NCI-H748 (cell line): ENCODE measurements around the gene IRAK1.

Source experiments
- DNase-seq: peaks from one replicate; lab custom pipeline; 2025; ENCODE audit not compliant: unreplicated experiment; lab: John Stamatoyannopoulos, UW

The IRAK1 gene

DNA sequence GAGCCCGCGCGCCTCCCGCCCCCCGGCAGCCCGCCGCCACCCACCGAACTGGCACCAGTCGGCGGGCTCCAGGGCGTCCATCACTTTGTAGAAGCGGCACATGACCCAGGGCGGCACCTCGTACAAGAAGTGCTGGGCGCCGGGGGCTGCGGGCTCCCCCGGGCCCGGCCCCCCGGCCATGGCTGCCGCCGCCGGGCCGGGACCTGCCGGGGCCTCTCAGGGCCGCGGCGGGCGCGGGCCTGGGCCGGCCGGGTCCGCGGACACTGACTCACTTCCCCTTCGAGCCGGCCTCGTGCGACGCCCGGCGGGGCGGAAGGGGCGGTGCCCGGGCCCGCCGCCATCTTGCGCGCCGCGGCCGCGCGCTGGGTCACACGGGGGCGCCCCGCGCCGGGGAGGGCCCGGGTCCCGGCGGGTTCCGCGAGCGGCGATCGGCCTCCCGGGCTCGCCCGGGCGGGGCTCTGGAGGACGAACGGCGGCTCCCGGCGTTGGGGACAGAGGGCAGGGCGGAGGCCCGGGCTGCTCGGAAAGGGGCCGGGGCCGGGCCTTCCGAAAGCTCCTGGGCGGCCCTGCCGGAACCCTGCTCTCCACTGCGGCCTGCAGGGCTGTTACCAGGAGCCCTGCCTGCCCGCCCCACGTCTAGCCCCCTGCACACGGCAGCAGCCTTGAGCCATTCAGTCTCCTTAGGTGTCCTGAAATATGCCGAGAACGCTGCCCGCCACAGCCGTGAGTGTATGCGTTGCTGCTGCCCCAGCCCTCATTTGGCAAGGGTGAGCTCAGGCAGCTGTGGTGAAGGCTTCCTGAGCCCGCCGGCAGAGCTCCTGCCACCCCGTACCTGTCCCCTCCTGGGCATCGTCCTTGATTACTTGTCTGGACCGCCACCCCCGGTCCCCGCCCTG is at the start of gene IRAK1:
Gene IRAK1, minus strand, starts transcription at position 270 of the 896 bp plus-strand sequence. Its CDS starts 90 bp downstream, at position 180.
- peak; percentile 61 for DNase-seq

DNA sequence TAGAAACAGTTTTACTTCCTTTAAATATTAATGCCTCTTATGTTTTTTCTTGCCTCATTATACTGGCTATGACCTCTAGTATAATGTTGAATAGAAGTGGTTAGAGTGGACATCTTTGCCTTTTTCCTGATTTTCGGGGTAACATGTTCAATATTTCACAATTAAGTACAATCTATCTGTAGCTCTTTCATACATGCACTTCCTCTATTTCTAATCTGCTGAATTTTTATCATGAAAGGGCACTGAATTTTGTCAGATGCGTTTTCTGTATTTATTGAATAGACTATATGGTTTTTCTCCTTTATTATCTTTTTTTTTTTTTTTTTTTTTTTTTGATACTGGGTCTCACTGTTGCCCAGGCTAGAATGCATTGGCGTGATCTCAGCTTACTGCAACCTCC is 48.9 kb upstream of the IRAK1 start:
- no peak for DNase-seq

DNA sequence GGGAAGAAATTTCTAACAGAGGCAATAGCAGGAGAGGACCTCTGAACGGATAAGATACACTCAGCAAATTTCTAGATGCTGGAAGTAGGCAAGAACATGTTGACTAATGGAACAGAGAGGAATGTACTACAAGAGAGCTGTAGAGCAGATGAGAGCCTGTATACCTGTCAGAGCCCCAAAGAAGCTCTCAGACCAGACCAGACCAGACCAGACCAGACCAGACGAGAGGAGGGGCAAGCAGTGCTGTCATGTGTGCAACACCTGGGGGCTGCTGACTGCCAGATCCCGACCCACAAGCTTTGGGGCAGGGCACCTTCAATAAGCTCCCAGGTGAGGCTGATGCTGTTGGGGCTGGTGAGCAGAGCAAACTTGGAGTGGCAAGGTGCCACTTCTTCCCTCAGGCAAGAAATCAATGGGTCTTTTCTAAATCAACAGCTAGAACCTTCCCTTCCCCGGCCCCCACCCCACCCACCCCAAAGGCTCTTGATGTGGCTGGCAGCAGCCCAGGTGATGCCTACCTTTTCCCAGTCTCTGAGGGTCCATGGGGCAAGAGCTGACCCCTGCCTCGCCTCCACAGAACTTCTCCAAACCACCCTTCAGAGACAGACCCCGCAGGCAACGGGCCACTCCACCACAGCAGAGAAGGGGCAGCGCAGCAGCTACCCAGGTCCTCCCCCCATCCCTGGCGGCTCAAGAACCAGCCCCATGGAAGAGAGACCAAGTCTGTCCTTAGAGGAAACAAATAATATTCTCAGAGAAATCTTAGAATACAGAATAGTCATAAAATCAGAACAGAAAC is 45.1 kb upstream of the IRAK1 start:
- no peak for DNase-seq

DNA sequence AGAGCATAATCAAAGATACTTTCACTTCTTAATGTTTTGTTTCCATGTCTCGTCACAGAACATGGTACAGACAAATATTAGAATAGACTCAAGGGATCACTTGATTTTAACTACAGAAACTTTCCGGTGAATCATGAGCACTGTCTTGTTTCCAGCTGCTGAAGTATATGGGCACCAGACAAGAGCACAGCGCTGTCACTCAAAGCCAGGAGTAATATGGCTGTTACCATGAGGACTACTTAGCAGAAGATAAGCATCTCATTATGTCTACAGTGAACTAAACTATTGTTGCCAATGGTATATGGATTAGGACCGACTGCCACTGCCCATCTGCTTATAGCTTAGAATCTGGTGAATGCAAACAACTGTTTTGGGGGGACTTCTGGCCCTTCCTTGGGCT is 43.5 kb upstream of the IRAK1 start:
- no peak for DNase-seq

DNA sequence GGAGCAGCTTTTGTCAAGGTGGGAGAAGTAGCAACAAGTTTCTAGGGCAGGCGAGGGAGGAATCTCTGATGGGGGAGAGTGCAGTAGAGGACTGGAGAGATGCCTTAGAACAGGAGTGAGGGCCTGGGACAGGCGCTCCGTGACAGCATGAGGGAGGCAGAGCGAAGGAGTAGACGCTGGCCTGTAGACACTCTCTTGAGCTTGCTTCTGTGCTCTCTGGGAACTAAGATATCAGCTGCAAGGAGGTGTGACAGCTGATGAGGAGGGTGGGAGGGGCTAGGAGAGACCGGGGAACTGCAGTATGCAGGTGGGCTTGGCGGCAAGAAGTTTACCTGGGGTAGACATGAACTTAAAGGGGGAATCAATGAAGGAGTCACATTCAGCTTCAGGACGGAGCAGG is 42.1 kb upstream of the IRAK1 start:
- no peak for DNase-seq

DNA sequence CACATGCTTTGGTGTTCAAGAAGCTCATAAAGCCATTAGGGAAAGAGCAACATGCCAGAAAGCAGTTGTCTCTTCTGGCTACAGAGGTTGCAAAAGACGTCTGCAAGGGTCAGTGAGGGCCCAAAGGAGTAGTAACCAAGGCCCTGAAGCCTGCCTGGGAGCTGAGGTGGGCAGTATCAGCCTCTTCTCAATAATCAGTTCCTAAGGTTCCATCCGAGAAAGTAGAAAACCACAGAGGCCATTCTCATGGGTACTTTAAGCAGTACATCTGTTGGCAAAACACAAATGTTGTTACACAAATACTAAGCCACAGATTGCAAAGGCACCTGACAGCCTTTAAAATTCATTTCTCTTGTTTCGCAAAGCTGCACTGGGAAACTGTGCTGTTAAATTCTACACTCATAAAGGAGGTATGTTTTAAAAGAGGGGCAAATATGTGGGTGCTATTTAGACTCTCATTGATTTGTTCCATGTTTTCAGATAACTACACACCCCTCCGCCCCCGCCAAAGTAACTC is 40.1 kb upstream of the IRAK1 start:
- no peak for DNase-seq

DNA sequence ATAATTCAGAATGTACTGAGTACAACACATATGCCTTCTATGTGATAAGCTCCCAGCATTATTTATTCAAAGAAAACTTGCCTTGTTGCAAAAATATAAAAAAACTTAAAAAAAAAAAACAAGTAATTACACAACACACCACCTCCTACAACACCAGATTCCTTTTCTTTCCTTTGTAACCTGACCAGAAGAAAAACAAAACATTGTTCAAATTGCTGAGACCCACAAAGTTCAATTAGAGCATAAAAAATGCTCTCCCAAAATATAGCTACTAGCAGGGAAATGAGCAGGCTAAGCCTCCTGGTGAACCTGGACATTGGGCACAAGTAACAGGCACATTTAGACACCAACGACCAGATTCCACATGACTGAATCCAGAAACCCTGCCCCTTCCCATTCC is 39.5 kb upstream of the IRAK1 start:
- DNase-seq, result no peak

DNA sequence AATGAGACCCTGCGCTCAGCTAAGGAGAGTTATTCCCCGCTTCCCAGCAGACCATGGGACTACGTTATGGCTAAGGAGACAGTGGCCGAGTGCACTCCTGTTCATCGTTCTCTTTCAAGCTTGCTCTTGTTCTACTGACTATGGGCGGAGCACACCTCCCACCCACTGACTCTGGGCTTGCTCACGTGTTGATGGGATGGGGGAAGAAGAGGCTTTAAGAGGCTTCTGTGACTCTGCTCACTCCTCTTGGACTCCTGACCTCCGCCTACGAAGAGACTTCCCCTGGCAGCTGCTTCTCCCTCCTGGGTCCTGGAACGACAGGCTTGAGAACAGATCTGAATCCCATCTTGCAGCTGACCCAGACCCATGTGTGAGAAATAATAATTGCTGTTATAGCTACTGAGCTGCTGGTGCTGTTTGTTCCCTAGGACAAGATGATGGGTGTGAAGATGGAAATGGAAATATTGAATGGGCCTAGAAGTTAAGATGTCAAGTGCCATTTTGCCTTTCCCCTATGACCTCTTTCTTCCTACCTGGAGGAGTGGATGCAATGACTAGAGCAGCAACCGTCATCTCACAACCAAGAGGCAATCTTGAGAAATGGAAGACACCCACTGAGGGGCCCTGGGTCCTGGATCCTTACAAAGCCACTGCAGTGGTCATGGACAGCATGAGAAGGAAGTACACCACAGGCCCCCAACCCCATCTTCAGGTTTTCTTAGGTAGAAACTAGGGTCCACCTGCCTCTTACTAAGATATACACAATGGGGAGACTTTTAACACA is 38.7 kb upstream of the IRAK1 start:
- DNase-seq, result no peak

DNA sequence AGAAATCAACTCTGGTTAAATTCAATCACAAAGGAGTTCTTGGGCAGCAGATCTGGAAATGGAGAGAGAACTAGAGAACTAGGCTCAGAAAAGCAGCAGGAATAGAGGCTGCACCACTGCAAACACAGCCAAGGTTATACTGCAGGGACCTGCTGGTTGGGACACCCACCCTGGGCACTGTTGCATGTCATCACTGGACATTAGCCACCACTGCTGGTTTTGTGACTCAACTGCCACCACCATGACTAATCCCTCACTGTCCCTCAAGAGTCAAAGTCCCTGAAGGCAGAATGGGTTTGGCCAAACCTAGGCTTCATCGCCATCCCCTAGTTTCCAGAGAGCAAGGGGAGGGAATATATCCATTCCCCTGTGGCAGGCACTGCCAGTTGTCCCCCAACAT is 38.1 kb upstream of the IRAK1 start:
- no peak for DNase-seq

DNA sequence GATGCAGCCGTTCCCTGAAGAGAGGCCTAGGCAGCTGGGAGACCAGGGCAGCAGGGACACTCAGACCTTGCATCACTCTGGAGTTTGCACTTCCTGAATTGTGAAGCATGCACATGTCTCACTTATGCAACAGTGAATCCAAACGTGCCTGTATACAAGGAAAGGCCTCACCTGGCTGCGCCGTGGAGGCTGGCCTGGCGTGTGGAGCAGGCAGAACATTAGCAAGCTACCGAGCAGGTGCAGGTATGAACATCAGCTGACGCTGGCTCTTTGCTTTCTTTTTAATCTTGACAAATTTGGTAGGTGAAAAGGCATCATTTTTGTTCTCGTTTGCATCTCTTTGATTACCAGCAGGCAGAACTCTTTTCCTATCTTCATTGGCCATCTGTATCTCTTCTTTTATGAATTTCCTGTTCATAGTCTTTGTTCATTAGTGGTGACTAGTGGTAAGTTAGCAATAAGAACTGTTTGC is 37.1 kb upstream of the IRAK1 start:
- no peak for DNase-seq

DNA sequence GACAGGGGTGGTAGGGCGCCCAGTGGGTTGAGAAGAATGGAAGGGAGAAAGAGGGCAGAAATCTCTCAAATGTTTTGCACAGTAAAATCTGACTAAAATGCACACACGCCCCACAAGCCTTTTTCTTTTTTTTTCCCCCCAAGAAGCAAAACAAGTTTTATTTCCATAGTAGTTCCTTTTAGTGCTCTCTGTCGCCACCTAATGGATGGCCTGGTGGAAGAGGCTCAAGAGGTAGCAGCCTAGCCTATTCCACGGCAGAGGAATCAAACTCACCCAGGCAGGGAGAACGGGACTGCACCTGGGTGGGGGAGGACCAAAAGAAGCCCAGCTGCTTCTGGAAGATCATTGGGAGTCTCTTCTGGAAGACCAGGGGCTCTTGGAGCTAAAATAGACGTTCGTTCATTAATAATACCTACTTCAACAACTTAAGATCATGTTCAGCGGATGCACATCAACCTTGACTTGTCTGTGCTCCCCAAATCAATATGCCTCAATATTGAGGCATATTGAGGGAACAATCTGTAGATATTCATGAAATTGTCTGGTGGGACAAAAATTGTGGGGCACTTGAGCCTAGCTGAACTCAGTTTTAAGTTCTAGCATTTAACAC is 31.6 kb upstream of the IRAK1 start:
- DNase-seq, result peak; percentile 40

DNA sequence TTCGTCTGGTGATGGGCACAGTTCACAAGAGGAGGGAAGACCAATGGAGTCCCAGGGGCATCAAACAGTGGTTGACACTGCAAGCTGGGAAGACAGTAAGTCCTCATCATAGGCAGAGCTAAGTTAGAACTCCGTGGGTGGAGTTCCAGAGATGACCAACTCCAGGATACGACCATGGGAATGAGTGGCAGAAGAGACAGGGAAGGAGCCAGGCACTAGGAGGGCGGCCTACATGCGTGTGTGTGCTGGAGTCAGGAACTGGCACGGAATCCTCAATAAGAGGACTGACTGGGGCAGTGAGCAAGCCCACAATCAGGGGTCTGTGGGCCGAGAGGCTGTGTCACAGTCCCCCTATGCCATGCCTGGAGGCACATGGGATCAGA is 30.4 kb upstream of the IRAK1 start:
- no peak for DNase-seq

DNA sequence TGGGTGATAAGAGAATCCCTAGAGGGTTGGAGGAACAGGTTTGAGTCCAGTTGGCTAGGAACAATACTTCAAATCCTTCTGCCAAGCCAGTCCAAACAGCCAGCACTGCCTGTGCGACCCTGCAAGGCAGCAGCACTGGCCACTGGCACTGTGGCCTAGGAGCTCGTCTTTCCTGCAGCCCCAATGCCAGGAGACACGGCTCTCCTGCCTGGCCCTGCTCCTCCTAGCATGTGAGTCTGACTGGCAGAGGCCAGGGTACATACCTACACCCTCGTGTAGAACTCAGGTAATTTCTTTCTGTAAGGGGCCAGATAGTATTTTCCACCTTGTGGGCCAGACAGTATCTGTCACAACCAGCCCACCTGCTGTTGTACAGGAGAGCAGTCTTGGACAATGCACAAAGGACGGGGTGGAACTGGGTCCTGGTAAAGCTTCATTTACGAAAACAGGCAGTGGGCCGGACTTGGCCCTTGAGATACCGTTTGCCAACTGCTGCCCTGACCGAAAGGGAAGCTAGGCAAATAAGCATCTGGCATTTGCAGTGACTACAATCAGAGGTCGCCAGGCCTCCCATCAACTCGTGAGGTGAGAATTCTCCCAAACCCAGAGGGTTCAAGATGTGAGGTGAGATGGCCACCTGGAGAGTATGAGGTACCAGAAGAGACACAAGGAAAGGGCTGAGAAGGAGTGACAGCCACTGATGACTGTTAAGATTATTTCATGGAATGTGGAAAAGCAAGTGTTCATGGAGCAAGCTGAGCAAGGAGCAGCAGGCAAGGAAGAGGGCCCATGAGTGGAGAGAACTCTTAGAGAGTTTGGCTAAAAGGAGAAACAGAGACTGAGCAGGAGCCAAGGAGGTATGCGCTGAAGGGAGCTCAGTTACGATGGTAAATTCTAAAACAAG is 29.8 kb upstream of the IRAK1 start:
- DNase-seq, result no peak

DNA sequence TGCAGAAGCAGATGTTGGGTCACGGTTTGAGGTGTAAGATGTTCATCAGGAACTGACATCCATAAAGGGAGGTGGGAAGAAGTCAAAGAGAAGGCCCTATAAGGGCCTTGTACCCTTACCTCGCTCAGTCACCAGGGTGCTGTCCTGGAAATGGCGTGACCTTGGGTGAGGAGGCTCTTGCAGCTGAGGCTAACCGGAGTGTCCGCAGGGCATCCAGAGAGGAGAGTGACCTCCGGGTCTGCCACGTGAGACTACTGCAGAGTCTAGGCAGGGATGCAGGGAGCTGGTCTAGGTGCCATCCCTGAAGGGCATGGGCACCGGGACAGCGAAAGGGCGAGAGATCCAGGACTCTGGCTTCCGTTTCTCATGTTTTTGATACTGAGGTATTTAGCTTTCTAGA is 28.7 kb upstream of the IRAK1 start:
- DNase-seq, result no peak

DNA sequence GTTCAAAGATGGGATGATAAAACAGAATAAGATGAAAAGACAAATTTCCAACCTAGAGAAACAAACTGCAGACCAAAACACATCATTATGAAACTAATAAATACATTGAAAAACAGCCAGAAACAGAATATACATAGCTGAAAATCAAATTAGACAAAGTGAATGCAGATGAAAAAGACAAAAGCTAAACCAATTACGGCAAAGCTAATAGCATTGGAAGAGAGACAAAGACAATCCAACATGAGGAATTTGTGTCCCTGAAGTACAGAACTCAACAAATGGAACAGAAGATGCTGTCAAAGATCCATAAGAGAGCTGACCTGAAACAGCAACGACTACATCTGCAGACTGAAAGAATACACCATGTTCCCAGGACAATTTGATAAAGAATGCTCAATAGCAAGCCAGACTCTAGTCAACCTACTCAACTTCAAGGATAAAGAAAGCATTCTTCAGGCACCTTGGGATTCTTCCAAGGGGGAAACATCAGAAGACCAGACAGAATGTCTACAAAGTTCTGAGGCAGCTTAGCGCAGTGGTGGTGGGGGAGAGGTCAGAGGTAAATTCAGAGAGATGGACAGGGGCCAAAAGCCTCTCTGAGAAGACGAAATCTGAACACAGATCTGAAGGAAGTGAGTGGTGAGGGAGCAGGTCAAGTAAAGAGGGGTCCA is 27.4 kb upstream of the IRAK1 start:
- no peak for DNase-seq

DNA sequence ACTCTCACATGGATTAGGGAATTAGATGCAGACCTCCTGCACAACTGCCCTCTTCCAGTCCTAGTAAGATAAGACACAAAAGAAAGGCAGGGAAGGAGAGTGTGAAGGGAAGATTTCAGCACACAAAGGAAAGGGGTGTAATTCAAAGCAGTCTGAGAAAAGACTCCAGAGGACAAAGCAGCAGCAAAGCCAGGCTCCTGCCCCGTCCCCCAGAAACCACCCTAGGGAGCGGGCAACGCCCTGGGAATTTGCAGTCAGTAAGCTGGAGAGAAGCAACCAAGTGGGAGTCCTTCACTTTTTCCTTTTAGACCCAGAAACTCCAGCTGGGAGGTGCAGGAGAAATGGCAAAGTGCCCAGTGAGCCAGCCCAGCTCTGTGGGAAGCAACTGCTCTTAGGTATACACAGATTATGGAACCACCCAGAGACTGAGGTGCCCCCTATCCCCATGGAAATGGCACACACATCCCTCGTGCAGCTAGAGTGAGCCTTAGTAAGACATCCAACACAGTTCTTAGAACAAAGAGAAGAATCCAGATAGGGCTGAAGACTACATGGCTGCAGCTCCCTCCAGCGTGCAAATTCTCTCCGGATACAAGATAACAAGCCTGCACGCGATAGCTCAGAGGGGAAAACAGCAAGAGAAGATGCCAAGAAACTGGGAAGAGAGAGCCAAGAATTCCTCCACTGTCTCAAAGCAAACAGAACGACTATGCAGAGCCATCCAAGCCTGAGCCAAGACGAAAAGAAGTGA is 26.5 kb upstream of the IRAK1 start:
- no peak for DNase-seq

DNA sequence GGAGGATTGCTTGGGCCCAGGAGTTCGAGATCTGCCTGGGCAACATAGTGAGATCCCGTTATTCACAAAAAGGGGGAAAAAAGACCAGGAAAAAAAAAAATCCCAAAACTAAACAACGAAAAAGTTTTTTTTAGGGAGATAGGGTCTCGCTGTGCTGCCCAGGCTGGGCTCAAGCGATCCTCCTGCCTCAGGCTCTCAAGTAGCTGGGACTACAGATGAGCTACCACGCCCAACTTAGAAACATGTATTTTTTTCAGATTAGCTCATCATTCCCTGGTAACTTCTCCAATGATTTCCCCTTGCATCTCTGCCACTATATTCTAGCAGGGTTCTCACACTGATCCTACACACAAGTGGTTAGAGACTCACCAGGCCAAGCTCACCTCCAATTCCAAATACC is 24.4 kb upstream of the IRAK1 start:
- DNase-seq, result no peak

DNA sequence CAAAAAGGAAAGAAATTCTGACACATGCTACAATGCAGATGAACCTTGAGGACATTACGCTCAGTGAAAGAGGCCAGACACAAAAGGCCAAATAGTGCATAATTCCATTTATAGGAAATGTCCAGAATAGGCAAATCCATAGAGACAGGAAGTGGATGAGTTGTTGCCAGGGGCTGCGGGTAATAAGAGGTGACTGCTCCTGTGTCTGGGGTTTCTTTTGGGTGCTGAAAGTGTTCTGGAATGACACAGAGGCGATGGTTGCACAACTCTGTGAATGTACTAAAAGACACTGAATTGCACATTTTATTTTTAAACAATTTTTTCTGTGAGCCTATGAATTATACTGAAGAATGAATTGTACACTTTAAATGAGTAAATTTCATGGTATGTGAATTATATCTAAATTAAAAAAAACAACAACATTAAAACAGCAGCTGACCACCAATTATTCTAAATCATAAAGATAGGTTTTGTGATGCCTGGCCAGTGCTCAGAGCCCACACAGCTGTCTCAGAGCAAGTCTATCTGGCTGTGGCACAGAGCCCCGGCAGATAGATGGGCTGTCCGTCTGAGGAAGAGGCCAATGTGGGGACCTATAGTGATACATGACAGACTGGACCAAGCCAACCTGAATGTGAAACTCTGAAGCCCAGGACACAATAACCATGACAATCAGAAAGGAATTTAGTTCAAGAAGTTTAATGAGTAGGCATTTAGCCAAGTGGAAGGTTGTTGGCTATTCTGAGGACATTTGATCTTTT is 23.5 kb upstream of the IRAK1 start:
- no peak for DNase-seq
